Measurements from ENCODE around the gene SCN1B. TPM values are rescaled to one million over a fixed set of nuclear protein-coding genes. Genes with fewer than 3 reads are reported as not detected.

SCN1B gene
- total and polyA plus RNA-seq, 2 of the 13 experiments (the other 11 are each of a cell fraction or from before 2014, with no cell fraction given) = 2.7 to 20.1 TPM

- CTCF ChIA-PET (ENCODE audit: low intra/inter-chr PET ratio, low total read pairs) = no interaction called here
- intact Hi-C loops (cut with micrococcal nuclease; ENCODE audit: unreplicated experiment) = no loop called here
- H3K27me3 ChIP-seq (ENCODE audit: control insufficient read depth in 1 of 2, insufficient read depth in 2 of 2, low read length in 2 of 2) = peaks cover 0 to 9% of the 10 kb centered on the region in 2 experiments; a peak in 3 of 5 replicates
- peaks cover 19% of the 10 kb centered on the region for H3K4me1 ChIP-seq (ENCODE audit: insufficient read depth, low read length)
- FAIRE-seq (no peak), DNase-seq (ENCODE audit: low spot score) (no peak), ATAC-seq (no peak)
- H2AFZ ChIP-seq (ENCODE audit: low read length) = no peak overlapping the region
- WGBS (ENCODE audit: low lambda C conversion rate) = 41% methylated on average over 10 of the region's 10 CpGs
- no peak overlapping the region for H3K4me3 ChIP-seq (replicated peaks in 1 of 3; ENCODE audit: insufficient read depth in 1 of 3, low read depth in 2 of 3, low read length in 3 of 3)
- in situ Hi-C loops (cut with HindIII; ENCODE audit: extremely low pct_ligation_motif_present, low pct_unique_long_range_greater_than_20kb) = loop anchor here (5.0 kb wide), 1 partner anchor 68 kb away; the partner anchor contains the start of genes FXYD1 and LGI4
- peaks cover 11% of the 10 kb centered on the region for H3K9me3 ChIP-seq (ENCODE audit: low read length)
- TF ChIP-seq ZNF597 (CRISPR knock-in tag; IDR thresholded peaks at IDR 0.05) (no peak), CAMTA2 (CRISPR knock-in tag; IDR thresholded peaks at IDR 0.05; ENCODE audit: borderline replicate concordance) (no peak), TMF1 (CRISPR knock-in tag; IDR thresholded peaks at IDR 0.05; ENCODE audit: low read depth) (no peak), ISX (CRISPR knock-in tag; conservative IDR thresholded peaks at IDR 0.05) (no peak), ZNF264 (CRISPR knock-in tag; IDR thresholded peaks at IDR 0.05) (no peak), ZFP62 (CRISPR knock-in tag; IDR thresholded peaks at IDR 0.05) (no peak), KDM4B (CRISPR knock-in tag; IDR thresholded peaks at IDR 0.05) (no peak), PITX1 (CRISPR knock-in tag; IDR thresholded peaks at IDR 0.05) (no peak), HNF1B (CRISPR knock-in tag; IDR thresholded peaks at IDR 0.05) (no peak), THYN1 (CRISPR knock-in tag; IDR thresholded peaks at IDR 0.05; ENCODE audit: borderline replicate concordance, low read depth) (no peak), ZNF574 (CRISPR knock-in tag; IDR thresholded peaks at IDR 0.05) (no peak), HDAC6 (IDR thresholded peaks at IDR 0.05; ENCODE audit: low read depth, low read length) (no peak), ZNF614 (CRISPR knock-in tag; IDR thresholded peaks at IDR 0.05; ENCODE audit: borderline replicate concordance) (no peak), HDAC1 (CRISPR knock-in tag; IDR thresholded peaks at IDR 0.05) (no peak), GRHL1 (CRISPR knock-in tag; conservative IDR thresholded peaks at IDR 0.05) (no peak), ZBTB7A (CRISPR knock-in tag; IDR thresholded peaks at IDR 0.05) (no peak), ZNF549 (CRISPR knock-in tag; IDR thresholded peaks at IDR 0.05) (no peak)
- no peak overlapping the region for H3K9ac ChIP-seq (ENCODE audit: insufficient read depth, low read depth, low read length)
- H3K4me2 ChIP-seq (ENCODE audit: low read depth, low read length) = peak overlapping the region; percentile 62; the same call in 1 of the 2 replicates
- BruUV-seq (replicated peaks) = no TSS peak
- no peaks in the 10 kb centered on the region for H3K79me2 ChIP-seq (ENCODE audit: insufficient read depth, low read length)
- no peaks in the 10 kb centered on the region for H3K36me3 ChIP-seq (replicated peaks in 1 of 2; ENCODE audit: control insufficient read depth in 1 of 2, insufficient read depth in 2 of 2, low read length in 2 of 2)
- no peak overlapping the region for H3K27ac ChIP-seq (ENCODE audit: extremely low read length, insufficient read depth, low read length)
- POLR2A ChIA-PET = interaction anchor here (1.0 kb wide), 1 partner anchor 12 kb away, joined by 3 read pairs; no protein-coding TSS in a partner anchor
- H4K20me1 ChIP-seq (ENCODE audit: insufficient read depth, low read length) = no peaks in the 10 kb centered on the region
Observed at GRCh38 chr19:35068941-35069634, 38.8 kb downstream of the SCN1B start.
